Stimulated activated CD4-positive, alpha-beta T cell treated with anti-CD3 and anti-CD28 coated beads, Interleukin-2, amount 100 ng/mL, for 24 hours (primary cell): ENCODE data around the gene NR3C2.

Experiments
- DNase-seq, 2 donors: peaks; one replicate each; pipeline ENCODE4 v3.0.0-alpha.2; 2020

NR3C2 gene

DNA sequence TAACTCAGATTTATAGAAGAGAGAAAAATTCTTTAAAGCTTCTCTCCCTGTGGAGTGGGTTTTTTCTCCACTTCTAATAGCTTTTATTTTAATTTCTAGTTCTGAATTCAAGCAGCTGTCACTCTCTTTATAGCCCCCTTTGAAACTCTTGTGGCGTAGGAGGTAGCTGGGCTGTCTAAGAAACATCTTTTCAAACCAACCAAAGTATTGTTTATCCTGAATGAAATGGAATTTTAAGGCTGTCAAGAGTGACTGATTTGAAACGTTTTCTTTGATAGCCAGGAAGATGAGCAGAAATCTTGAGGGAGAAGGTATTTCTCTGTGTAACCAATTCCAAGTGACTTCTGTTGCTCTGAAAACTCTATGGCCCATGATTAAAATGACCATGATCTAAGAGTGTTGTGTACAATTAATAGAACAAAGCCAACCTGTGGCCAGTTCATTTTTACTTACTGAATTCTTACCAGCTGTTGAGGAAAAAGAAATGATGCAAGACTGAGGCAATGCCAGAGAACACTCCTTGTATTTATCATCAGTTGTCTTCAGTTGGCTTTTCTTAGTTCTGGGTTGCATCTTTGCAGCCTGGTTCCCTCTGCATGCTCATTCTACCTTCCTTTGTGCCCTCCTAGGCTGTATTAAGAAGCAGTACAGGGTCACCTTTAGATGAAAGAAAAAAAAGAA is 411.9 kb downstream of the NR3C2 start:
- DNase-seq: no peak

DNA sequence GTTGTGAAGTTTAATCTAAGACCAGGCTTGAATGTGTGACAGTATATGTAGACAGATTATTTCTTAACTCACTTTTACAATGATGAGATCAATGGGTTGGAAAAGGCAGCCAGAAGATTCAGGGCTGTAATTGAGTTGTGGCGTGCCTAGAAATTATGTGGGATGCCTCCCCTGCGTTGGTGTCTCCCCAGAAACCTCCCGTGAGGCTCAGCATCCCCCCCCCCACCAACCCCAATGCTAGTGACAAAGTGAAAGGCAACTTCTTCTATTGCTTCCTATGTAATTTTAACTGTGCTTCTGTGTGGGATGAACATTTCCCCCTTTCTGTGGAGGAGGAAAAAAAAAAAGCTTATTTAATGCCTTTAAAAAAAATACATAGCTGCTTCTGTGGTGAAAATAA is 412.4 kb downstream of the NR3C2 start:
- DNase-seq: no peak
